Stimulated activated CD8-positive, alpha-beta memory T cell treated with anti-CD3 and anti-CD28 coated beads, Interleukin-4, amount 100 ng/mL, for 24 hours (primary cell): Measurements from ENCODE around the gene MGST1.
"Not testable (repeated sequence)": the region's sequence is repeated elsewhere in the genome, so short reads cannot be mapped to it uniquely, and the experiment has no call there.

Source experiments
- DNase-seq: peaks from one replicate; pipeline ENCODE4 v3.0.0-alpha.2; 2020; ENCODE audit warnings: low read depth

The MGST1 gene

DNA sequence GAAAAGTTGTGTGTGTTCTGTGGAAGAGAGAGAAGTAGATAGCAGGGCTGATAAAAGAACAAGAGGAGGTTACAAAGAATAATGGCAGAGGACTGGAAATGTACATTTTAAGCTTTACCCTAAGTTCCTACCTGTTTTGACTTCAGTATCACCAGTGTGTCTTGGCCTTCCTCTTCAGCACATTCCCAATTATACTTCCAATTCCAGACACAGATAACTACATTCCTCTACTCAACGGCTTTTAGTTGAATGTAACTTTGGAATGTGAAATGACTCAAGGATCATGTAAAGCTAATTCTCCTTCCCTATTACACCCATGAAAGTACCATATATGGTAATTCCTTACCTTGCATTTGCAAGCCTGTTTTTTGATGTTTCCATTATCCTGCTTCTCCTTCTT lies 5.0 kb downstream of the MGST1 start:
- no peak for DNase-seq

DNA sequence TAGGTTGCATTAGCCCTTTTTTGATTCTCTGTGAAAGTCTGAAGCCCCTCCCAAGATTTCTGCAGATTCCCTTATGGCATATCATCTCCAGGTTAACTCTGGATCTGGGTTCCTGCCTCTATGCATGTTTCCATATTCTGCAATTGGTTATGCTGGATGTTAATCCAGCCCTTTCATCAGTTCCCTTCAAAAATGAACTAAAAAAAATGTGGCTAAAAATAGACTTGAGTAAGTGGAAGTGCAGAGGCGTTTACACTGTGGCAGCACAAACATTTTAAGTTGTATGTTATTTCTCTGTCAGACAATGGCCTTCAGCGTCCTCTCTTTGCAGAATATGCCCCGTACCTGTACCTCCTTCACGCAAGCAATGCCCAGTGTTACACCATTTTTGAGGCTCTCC lies 11.4 kb downstream of the MGST1 start:
- DNase-seq = no peak

- no peak for DNase-seq
These were observed 12.4 kb downstream of the MGST1 start for GRCh38 chr12:16359512-16360491.

DNA sequence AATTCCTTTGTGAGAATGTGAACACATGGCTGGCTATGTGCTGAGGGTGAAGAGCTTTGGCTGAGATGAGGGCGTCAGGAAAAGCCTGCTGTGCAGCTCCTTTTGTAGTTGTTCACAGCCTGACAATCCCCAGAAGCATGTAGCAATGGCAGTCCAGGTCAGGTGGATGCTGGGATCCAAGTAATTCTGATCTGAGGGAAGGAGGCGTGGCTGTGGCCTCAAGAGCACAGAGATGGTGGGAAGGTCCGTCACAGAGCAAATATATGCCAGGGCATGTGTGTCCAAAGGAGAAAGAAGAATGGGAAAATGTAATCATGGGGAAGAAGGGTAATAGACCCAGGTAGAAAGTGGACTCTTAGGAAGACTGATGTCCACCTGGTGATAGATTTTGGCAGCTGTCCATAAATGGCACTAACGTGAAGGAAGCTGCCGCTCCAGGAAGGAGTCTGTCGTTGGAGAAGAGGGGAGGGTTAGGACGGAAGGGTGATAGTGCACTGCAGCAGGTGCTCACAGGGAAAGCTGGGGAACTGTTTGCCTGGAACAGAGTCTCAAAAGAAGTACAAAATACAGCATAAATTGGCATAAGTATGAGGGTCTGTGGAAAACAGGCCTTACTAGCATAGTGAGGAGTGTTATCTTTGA lies 13.8 kb downstream of the MGST1 start:
- DNase-seq = no peak

GRCh38 chr12:16362550-16362949 lies 15.1 kb downstream of the MGST1 start:
- no peak for DNase-seq

GRCh38 chr12:16369156-16369555 lies 21.7 kb downstream of the MGST1 start:
- no peak for DNase-seq

DNA sequence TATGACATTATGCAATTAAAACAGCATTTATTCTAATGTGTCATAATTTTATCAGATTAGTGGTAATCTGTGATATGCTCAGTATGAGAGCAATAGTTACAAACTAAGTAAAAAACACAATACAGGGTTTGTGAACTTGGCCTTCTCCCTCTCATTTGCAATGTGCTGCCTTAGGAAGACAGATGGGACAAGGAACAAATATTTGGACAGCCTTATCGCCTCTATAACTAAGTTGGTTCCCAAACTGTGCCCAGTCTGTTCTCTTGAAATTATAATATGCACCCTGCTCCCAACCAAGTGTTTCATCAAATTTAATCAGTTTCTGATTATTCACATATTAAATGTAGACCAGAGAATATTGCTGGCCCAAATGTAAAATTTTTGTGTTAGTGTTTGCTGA lies 22.7 kb downstream of the MGST1 start:
- DNase-seq = no peak

GRCh38 chr12:16382652-16383312 lies 35.3 kb downstream of the MGST1 start:
- not testable (repeated sequence) for DNase-seq

DNA sequence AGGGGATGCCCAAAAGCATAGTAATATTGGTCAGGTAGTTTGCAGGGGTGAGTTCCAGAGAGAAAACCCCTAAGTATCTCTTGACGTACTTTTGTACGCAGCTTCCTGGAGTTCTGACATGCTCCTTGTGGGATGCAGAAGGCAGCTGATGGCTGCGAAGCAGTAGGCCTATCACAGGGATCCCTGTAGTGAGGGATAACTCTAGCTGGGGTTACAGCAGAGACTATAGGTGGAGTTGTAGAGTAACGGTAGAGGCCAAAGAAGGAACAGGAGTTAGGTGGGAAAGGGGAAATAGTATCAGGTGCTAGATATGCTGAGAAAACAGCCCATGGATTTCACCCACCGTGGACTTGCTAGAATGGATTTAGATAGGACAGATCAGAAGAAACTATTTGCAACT lies 37.3 kb downstream of the MGST1 start:
- DNase-seq = no peak

GRCh38 chr12:16385782-16386646 lies 38.6 kb downstream of the MGST1 start:
- no peak for DNase-seq

DNA sequence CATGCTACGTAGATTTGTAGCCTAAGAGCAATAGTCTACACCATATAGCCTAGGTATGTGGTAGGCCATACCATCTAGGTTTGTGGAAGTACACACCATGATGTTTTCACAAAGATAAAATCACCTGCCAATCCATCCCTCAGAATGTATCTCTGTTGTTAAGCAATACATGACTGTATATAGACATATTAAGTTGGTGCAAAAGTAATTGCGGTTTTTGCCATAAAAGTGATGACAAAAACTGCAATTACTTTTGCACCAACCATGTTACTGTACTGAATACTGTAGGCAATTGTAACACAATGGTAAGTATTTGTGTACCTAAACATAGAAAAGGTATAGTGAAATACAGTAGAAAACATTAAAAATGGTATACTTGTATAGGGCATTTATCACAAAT lies 40.5 kb downstream of the MGST1 start:
- no peak for DNase-seq

DNA sequence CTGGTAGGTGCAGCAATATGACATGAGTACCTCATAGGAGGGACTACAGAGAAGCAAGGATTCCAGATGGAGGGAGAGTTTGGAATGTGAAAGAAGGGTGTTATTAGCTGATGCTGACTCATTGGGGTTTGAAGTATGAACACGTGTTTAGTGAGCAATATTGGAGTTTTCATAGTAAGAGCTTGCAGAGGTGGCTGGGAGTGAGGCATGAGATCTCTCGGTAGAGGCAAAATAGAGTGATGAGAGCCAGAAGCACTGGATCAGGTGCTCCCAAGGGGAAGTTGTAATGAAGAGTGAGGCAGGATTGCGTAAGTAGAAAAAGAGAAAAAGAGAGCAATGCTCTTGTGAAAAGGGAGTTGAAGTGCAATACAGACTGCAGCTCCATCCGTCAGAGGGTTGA lies 42.1 kb downstream of the MGST1 start:
- DNase-seq = no peak

- no peak for DNase-seq
These were observed 45.5 kb downstream of the MGST1 start for GRCh38 chr12:16392846-16393535.

- no peak for DNase-seq
These were observed 51.7 kb downstream of the MGST1 start for GRCh38 chr12:16399101-16399500.

- DNase-seq = not testable (repeated sequence)
These were observed 54.4 kb downstream of the MGST1 start for GRCh38 chr12:16401835-16402234.

GRCh38 chr12:16407346-16407745 lies 59.9 kb downstream of the MGST1 start:
- DNase-seq = no peak
